Liver (tissue), 9 donors: ENCODE results near the gene DCAKD. TPM values are rescaled to one million over a fixed set of nuclear protein-coding genes. Genes with fewer than 3 reads are reported as not detected.

ENCODE experiments used
- DNase-seq: peaks from one replicate; pipeline ENCODE4 v3.0.0-alpha.2; 2017; ENCODE audit warnings: low spot score
- H3K27ac ChIP-seq, 2 donors: one replicate each; pipeline ENCODE4 v1.7.0; 2013; ENCODE audit warnings: inconsistent platforms in 2 of 2, low read length in 2 of 2, control low read depth in 1 of 2, low read depth in 1 of 2, mild to moderate bottlenecking in 1 of 2
- H3K27me3 ChIP-seq, 4 donors: one replicate each; pipeline versions ENCODE4 v1.6.1 to v1.7.0; 2013; ENCODE audit warnings: low read length in 3 of 4, inconsistent platforms in 1 of 4, mild to moderate bottlenecking in 1 of 4, moderate library complexity in 1 of 4; ENCODE audit not compliant: control insufficient read depth in 4 of 4, insufficient read depth in 4 of 4
- H3K36me3 ChIP-seq, 4 donors: one replicate each; pipeline versions ENCODE4 v1.6.1 to v1.7.0; 2013; ENCODE audit warnings: low read length in 3 of 4, mild to moderate bottlenecking in 3 of 4, low read depth in 1 of 4, moderate library complexity in 1 of 4; ENCODE audit not compliant: control insufficient read depth in 4 of 4, insufficient read depth in 3 of 4
- H3K4me1 ChIP-seq, 4 donors: one replicate each; pipeline versions ENCODE4 v1.6.1 to v1.7.0; 2013; ENCODE audit warnings: low read length in 3 of 4, mild to moderate bottlenecking in 3 of 4, moderate library complexity in 1 of 4; ENCODE audit not compliant: control insufficient read depth in 4 of 4, insufficient read depth in 4 of 4
- H3K4me3 ChIP-seq, 3 donors: one replicate each; pipeline versions ENCODE4 v1.6.1 to v1.7.0; 2013; ENCODE audit warnings: low read length in 3 of 3, control low read depth in 1 of 3, low read depth in 1 of 3, mild to moderate bottlenecking in 1 of 3
- H3K9ac ChIP-seq, 2 donors: one replicate each; pipeline ENCODE4 v1.7.0; 2013; ENCODE audit warnings: low read length in 2 of 2, mild to moderate bottlenecking in 2 of 2, moderate library complexity in 2 of 2, control low read depth in 1 of 2, low read depth in 1 of 2
- H3K9me3 ChIP-seq, 4 donors: one replicate each; pipeline versions ENCODE4 v1.6.1 to v1.7.0; 2013; ENCODE audit warnings: low read length in 3 of 4; ENCODE audit not compliant: control insufficient read depth in 4 of 4
- EGR1 ChIP-seq, 2 donors: IDR thresholded peaks; 2 replicates each; pipeline ENCODE4 v1.6.1; 2016 to 2018; ENCODE audit warnings: antibody characterized with exemption in 2 of 2, low read depth in 2 of 2
- FOXA1 ChIP-seq: IDR thresholded peaks from 2 replicates; pipeline ENCODE4 v1.6.1; 2016; ENCODE audit warnings: antibody characterized with exemption
- FOXA2 ChIP-seq: IDR thresholded peaks from 2 replicates; pipeline ENCODE4 v1.6.1; 2016; ENCODE audit warnings: antibody characterized with exemption
- HNF4A ChIP-seq, 2 donors: conservative IDR thresholded peaks; 2 replicates each; pipeline ENCODE4 v1.6.1; 2016; ENCODE audit warnings: antibody characterized with exemption in 2 of 2, mild to moderate bottlenecking in 2 of 2
- HNF4G ChIP-seq: IDR thresholded peaks from 2 replicates; pipeline ENCODE4 v1.6.1; 2016; ENCODE audit warnings: antibody characterized with exemption
- JUND ChIP-seq, 2 donors: IDR thresholded peaks; 2 replicates each; pipeline ENCODE4 v1.6.1; 2016; ENCODE audit warnings: antibody characterized with exemption in 2 of 2
- NR2F2 ChIP-seq: IDR thresholded peaks from 2 replicates; pipeline ENCODE4 v1.6.1; 2016; ENCODE audit warnings: antibody characterized with exemption
- RAD21 ChIP-seq, 2 donors: IDR thresholded peaks; 2 replicates each; pipeline ENCODE4 v1.6.1; 2016; ENCODE audit warnings: antibody characterized with exemption in 2 of 2, mild to moderate bottlenecking in 2 of 2
- RXRA ChIP-seq, 2 donors: IDR thresholded peaks; 2 replicates each; pipeline ENCODE4 v1.6.1; 2017 to 2018; ENCODE audit warnings: antibody characterized with exemption in 2 of 2, mild to moderate bottlenecking in 1 of 2
- SP1 ChIP-seq: IDR thresholded peaks from 2 replicates; pipeline ENCODE4 v1.6.1; 2018; ENCODE audit warnings: antibody characterized with exemption, mild to moderate bottlenecking
- TAF1 ChIP-seq: conservative IDR thresholded peaks from 2 replicates; pipeline ENCODE4 v1.6.1; 2016; ENCODE audit warnings: antibody characterized with exemption, mild to moderate bottlenecking
- YY1 ChIP-seq: IDR thresholded peaks from 2 replicates; pipeline ENCODE4 v1.6.1; 2016; ENCODE audit warnings: antibody characterized with exemption, mild to moderate bottlenecking
- WGBS: extraction: QIAGEN DNeasy Blood & Tissue Kit; methylation state at CpG from one replicate; pipeline ENCODE4 v1.1.7; 2013; 5-methylcytosine and 5-hydroxymethylcytosine counted together
- polyA plus RNA-seq, 2 donors: library from polyadenylated mRNA; stranded (reverse) in 1 of 2; unstranded in 1 of 2; fragments of 200-250 nt in 1 of 2; fragments of >200 nt in 1 of 2; fragmentation: Nextera tagmentation in 1 of 2; extraction: Ambion mirVana in 1 of 2; gene quantifications; one replicate each; pipeline versions ENCODE4 v1.2.1 to v1.2.3, GENCODE V29; 2013 to 2015
- total RNA-seq, 2 donors: library from RNA; depleted of rRNA; stranded (reverse); fragments of >200 nt; gene quantifications; one replicate each; pipeline ENCODE4 v1.2.3, GENCODE V29; 2014
- TF ChIP-seq, protein P1 (sequence below): fragments of 150-350 bp; IDR thresholded peaks from 2 replicates; pipeline ENCODE4 v1.5.1; 2017; ENCODE audit warnings: improper control_type of control experiment, low read depth, low read length; ENCODE audit not compliant: missing input control
- TF ChIP-seq, protein P2 (sequence below): IDR thresholded peaks from 2 replicates; pipeline ENCODE4 v1.6.1; 2016; ENCODE audit warnings: antibody characterized with exemption
- TF ChIP-seq, protein P3 (sequence below): IDR thresholded peaks from 2 replicates; pipeline ENCODE4 v1.6.1; 2016; ENCODE audit warnings: antibody characterized with exemption
- TF ChIP-seq, protein P4 (sequence below): IDR thresholded peaks from 2 replicates; pipeline ENCODE4 v1.6.1; 2016; ENCODE audit warnings: antibody characterized with exemption
- donor health status: healthy.
- donor health status: healthy.
- donor health status: healthy.
- donor health status: healthy.
- donor health status: healthy.

DCAKD gene
- total and polyA plus RNA-seq, 4 donors, result 9.7 to 22.9 (median 14.6) TPM

DNA sequence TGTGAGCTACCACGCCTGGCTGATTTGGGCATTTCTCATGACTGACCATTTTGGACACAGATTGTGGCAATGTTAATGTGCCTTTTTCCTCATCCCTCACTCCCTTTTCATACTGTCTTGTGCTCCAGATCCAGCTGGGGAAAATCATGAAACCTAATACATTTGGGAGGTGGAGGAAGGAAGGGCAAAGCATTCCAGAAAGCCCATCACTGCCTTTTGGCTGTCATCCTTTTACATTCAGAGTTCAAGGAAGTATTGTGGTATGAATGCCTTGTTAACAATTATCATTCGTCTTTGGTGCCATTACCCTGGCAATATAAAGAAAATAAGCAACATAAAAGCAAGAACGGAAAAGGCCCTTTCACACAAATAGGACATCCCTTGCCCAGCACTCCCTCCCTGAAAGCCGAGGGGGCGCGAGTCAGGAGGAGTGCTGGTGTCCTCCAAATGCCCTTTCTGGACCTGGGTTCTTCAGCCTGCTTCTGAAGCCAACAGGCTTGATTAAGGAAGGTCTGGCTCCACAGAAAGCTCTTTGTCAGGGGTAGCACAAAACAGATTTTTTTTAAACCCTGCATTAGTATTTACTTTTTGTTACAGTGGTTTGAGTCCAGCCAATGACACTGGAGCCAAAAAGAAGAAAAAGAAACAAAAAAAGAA lies 29.7 kb upstream of the DCAKD start:
- Histone ChIP-seq H3K9me3 (no peaks in the 10 kb centered on the region), H3K4me1 (peaks cover 0 to 5% (median 1%) of the 10 kb centered on the region in 4 donors), H3K9ac (no peak overlapping the region), H3K27me3 (no peaks in the 10 kb centered on the region), H3K36me3 (peaks cover 9 to 24% (median 21%) of the 10 kb centered on the region in 4 donors), H3K27ac (no peak overlapping the region), H3K4me3 (no peak overlapping the region)
- no peak for DNase-seq
- TF ChIP-seq, protein P1, sequence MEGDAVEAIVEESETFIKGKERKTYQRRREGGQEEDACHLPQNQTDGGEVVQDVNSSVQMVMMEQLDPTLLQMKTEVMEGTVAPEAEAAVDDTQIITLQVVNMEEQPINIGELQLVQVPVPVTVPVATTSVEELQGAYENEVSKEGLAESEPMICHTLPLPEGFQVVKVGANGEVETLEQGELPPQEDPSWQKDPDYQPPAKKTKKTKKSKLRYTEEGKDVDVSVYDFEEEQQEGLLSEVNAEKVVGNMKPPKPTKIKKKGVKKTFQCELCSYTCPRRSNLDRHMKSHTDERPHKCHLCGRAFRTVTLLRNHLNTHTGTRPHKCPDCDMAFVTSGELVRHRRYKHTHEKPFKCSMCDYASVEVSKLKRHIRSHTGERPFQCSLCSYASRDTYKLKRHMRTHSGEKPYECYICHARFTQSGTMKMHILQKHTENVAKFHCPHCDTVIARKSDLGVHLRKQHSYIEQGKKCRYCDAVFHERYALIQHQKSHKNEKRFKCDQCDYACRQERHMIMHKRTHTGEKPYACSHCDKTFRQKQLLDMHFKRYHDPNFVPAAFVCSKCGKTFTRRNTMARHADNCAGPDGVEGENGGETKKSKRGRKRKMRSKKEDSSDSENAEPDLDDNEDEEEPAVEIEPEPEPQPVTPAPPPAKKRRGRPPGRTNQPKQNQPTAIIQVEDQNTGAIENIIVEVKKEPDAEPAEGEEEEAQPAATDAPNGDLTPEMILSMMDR, result no peak
- TF ChIP-seq TAF1, result no peak
- TF ChIP-seq FOXA1, result no peak
- TF ChIP-seq, protein P2, sequence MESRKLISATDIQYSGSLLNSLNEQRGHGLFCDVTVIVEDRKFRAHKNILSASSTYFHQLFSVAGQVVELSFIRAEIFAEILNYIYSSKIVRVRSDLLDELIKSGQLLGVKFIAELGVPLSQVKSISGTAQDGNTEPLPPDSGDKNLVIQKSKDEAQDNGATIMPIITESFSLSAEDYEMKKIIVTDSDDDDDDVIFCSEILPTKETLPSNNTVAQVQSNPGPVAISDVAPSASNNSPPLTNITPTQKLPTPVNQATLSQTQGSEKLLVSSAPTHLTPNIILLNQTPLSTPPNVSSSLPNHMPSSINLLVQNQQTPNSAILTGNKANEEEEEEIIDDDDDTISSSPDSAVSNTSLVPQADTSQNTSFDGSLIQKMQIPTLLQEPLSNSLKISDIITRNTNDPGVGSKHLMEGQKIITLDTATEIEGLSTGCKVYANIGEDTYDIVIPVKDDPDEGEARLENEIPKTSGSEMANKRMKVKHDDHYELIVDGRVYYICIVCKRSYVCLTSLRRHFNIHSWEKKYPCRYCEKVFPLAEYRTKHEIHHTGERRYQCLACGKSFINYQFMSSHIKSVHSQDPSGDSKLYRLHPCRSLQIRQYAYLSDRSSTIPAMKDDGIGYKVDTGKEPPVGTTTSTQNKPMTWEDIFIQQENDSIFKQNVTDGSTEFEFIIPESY, result no peak
- no peak for TF ChIP-seq RXRA (IDR thresholded peaks at IDR 0.05)
- TF ChIP-seq, protein P3, sequence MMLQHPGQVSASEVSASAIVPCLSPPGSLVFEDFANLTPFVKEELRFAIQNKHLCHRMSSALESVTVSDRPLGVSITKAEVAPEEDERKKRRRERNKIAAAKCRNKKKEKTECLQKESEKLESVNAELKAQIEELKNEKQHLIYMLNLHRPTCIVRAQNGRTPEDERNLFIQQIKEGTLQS, result no peak
- no peak for TF ChIP-seq RAD21 (IDR thresholded peaks at IDR 0.05)
- TF ChIP-seq HNF4G, result no peak
- TF ChIP-seq, protein P4, sequence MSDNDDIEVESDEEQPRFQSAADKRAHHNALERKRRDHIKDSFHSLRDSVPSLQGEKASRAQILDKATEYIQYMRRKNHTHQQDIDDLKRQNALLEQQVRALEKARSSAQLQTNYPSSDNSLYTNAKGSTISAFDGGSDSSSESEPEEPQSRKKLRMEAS, result no peak
- TF ChIP-seq FOXA2, result no peak
- TF ChIP-seq NR2F2, result no peak
- no peak for TF ChIP-seq YY1
- no peak for TF ChIP-seq JUND (IDR thresholded peaks at IDR 0.05)
- TF ChIP-seq SP1, result no peak
- no peak for TF ChIP-seq HNF4A (conservative IDR thresholded peaks at IDR 0.05)
- TF ChIP-seq EGR1 (IDR thresholded peaks at IDR 0.05; ENCODE audit: low read depth in 2 of 2), result no peak
- 96% methylated on average over 6 of the region's 6 CpGs for WGBS

DNA sequence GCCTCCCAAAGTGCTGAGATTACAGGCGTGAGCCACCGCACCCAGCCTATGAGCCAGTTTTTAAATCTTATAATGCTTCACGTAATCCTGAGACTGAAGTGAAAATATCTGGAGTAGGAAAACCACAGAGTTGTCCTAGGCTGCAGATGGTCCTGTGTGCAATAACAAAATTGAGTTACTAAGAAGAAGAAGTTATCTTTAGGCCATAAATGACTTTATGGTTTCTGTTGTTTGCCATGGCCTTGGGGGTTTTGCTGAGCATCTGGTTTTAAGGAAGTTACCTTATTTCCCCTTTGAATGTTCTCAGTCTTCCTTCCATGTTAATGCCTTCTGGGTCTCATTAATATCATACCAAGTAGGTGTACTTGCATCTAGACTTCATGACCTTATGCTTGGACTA lies 26.2 kb upstream of the DCAKD start:
- Histone ChIP-seq H3K4me1 (peaks cover 5 to 16% (median 9%) of the 10 kb centered on the region in 4 donors), H3K4me3 (no peak overlapping the region), H3K36me3 (peaks cover 6 to 19% (median 13%) of the 10 kb centered on the region in 4 donors), H3K9ac (no peak overlapping the region), H3K27ac (no peak overlapping the region), H3K9me3 (no peaks in the 10 kb centered on the region), H3K27me3 (no peaks in the 10 kb centered on the region)
- TF ChIP-seq, protein P4, result no peak
- TF ChIP-seq HNF4G (no peak), FOXA1 (no peak)
- 78% methylated on average over 3 of the region's 3 CpGs for WGBS
- no peak for DNase-seq
